HG02588 (cell line): Measurements from ENCODE around the gene SNUPN.
"Not testable (repeated sequence)": the region's sequence is repeated elsewhere in the genome, so short reads cannot be mapped to it uniquely, and the experiment has no call there.

Experiments
- ATAC-seq: cut with Tn5 transposase; IDR thresholded peaks from one replicate; pipeline ENCODE4 v1.9.1; 2021; ENCODE audit warnings: mild to moderate bottlenecking, moderate library complexity; ENCODE audit not compliant: unreplicated experiment

The SNUPN gene

DNA sequence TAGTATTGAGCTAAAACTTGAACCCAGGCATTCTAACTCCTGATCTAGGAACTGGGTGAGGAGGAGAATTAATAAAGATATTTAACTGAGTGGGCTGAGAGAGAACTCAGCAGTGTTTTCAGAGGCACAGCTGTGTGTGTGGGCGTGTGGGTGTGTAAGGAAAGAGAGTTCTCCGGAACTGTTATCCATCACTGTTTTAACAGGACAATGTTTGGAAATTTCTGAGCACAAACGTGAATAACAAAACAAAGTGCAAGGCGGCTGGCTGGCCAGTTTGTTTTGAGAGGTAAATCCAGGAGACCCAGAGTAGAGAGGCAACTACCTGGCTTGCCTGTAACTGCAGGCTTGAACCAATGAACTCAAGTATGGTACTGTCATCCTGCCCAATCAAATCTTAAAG, 41.4 kb downstream of the SNUPN start:
- ATAC-seq, result no peak

GRCh38 chr15:75583701-75584100, 41.8 kb downstream of the SNUPN start:
- ATAC-seq, result no peak

DNA sequence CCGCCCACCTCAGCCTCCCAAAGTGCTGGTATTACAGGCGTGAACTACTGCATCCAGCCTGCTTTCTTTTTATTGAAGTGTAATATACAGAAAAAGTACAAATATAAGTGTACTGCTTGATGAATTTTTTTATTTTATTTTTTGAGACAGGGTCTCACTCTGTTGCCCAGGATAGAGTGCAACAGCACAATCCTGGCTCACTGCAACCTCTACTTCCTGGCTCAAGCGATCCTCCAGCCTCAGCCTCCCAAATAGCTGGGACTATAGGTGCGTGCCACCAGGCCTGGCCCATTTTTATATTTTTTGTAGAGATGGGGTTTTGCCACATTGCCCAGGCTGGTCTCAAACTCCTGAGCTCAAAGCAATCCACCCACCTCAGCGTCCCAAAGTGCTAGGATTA, 42.6 kb downstream of the SNUPN start:
- ATAC-seq, result not testable (repeated sequence)

GRCh38 chr15:75578948-75579920, 46.3 kb downstream of the SNUPN start, which contains the start of gene PTPN9:
TSS of gene PTPN9 (minus strand) at chr15:75579315. CDS start at chr15:75578776, 539 bp downstream.
- peak; percentile 62 for ATAC-seq

DNA sequence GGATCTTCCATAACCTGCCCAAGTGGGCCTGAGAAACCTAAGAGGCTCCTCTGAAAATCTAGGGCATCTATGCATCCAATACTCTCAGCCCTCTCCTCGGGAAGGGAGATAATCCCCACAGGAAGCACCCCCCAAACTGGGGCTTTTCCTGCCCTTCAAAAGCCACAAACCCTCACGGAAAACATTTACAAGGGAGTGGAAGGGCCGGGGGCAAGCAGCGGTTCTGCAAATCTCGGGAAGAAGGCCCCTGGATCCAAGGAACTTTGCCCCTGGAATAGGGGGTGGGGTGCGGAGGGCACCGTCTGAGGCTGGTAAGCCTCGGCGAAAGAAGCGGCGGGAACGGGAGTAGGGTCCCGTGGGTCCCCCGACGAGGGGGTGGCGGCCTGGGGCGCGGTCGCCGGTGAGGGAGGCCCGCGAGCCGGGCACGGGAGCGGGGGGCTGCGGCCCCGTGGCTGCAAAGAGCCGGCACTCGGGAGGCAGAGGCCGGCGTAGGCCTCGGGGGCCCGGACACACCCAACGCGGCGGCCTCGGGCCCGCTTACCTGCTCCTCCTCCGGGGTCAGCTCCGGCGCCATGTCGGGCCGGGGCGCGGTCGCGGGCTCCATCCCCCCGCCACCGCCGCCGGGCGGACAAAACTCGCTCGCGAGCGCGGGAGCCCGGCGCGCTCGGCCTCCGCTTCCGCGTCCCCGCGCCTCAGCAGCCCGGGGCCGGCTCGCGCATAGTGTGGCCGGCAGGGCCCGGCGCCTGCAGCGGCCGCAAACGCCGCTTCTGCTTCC, 47.2 kb downstream of the SNUPN start:
- no peak for ATAC-seq

DNA sequence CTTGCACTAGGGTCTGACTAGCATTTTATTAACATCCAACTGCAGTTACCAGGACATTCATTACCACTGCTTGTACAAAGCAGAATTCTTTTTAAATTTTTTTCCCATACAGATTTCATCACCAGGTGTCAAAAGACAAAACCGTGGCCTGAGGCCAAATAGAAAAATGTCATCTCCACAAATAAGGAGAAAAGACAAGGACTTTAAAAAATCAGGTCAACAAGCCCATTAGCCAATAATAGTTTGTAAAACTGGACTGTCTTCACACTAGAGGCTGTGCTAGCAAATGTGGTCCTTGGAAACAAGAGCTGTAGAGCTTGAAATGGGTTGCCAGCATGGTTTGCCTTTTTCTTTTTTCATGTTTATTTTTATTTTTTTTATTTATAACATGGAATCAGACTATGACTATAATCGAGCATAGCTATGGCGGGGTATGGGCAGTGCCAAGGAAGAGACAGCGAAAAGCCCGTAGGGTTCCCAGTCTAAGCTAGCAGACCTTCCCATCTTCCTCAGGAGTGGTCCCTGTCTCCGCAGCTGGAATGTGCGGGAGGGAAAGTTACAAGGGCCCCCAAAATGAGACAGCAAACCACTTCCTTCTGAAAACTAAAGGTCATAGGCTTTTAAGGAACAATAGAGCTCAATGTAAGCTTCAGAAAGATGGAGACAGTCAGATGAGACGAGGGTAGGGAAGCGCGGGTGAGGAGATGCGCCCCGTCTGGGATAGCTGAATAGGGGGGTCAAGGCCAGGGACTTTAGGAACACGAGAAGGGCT, 47.9 kb downstream of the SNUPN start:
- ATAC-seq, result no peak

DNA sequence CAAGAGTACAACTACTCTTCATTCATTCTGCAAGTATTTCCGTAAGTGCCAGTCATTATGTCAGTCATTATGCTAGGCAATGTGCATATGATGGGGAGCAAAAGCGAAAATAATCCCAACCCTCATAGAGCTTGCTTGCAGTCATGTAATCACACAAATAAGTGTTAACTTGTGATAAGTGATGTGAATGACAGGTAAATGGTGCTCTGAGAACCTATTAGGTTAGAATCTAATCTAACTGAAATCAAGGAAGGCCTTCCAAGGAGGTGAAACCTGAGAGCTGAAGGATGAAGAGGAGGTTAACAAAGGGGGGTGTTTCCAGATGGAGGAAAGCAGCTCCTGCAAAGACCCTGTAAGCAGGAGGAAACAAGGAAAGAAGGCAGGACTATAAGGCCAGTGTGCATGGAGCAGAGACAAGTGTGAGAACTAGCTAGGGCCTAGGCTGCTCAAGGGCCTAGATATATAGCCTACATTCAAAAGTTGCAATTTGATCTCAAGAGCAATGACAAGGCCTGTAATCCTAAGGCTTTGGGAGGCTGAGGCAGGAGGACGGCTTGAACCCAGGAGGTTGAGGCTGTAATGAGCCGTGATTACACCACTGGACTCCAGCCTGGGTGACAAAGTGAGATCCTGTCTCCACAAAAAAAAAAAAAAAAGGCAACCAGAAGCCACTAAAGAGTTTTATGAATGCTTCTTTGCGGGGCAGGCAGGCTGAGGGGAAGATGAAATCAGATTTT, 51.7 kb downstream of the SNUPN start:
- no peak for ATAC-seq

- ATAC-seq, result no peak
These were observed 55.2 kb downstream of the SNUPN start for GRCh38 chr15:75570126-75570845.

- ATAC-seq, result no peak
These were observed 60.2 kb downstream of the SNUPN start for GRCh38 chr15:75565062-75565970.

DNA sequence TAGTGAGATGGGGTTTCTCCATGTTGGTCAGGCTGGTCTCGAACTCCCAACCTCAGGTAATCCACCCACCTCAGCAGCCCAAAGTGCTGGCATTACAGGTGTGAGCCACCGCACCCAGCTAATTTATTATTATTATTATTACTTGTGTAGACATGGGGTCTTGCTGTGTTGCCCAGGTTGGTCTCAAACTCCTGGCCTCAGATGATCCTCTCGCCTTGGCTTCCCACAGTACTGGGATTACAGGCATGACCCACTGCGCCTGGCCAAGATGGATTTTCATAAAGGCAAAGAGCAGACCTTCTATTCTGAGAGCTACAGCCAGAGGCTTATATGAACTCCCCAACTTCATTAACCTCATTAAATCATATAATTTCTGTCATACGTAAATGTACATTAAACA, 63.6 kb downstream of the SNUPN start:
- no peak for ATAC-seq

DNA sequence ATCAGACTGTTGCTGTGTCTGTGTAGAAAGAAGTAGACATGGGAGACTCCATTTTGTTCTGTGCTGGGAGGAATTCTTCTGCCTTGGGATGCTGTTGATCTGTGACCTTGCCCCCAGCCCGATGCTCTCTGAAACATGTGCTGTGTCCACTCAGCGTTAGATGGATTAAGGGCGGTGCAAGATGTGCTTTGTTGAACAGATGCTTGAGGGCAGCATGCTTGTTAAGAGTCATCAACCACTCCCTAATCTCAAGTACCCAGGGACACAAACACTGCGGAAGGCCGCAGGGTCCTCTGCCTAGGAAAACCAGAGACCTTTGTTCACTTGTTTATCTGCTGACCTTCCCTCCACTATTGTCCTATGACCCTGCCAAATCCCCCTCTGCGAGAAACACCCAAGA, 66.2 kb downstream of the SNUPN start:
- ATAC-seq, result not testable (repeated sequence)

GRCh38 chr15:75558955-75559354, 66.6 kb downstream of the SNUPN start:
- ATAC-seq, result not testable (repeated sequence)

DNA sequence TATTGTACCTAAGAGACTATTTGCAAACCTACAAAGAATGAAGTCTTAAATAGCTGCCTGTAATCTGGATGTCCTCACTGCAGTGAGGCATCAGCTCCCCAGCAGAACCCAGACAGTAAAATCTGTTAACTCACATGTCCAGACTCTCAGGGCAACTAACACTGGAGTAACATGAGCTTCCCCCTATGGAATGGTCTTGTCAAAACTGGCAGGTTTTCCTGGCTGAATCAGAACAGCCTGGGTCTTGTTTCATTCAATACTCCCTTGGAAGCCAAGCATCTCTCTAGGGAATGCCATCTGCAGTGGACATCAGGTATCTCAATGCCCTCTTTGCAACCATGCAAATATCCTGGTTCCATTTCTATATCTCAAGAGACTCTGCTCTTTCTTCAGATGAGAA, 70.8 kb downstream of the SNUPN start:
- no peak for ATAC-seq

DNA sequence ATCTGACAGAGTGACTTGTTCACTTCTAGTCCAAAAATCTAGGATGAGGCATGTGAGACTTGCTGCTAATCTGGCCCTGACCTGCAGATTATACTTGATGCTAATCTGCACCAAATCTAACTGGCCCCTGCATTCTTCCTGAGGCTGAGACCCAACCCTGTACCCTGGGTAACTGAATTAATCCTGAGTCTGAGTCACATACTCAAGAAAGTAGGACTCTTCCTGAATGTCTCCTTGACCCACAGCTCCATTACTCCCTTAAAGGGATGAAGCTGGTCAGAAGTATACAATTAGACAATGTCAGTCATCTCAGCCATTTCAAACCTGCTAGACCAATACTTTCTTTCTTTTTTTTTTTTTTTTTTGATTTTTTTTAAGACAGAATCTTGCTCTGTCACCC, 71.9 kb downstream of the SNUPN start:
- no peak for ATAC-seq

GRCh38 chr15:75551091-75551490, 74.4 kb downstream of the SNUPN start:
- no peak for ATAC-seq
